Coronary artery (tissue), 2 donors: ENCODE data around the gene USP22.
"Not testable (repeated sequence)": the region's sequence is repeated elsewhere in the genome, so short reads cannot be mapped to it uniquely, and the experiment has no call there.

ENCODE experiments used
- DNase-seq: peaks from one replicate; pipeline ENCODE4 v3.0.0-alpha.2; 2017; ENCODE audit warnings: low spot score
- H3K27ac ChIP-seq, 2 donors: fragments of 200-600 bp; sonication (generic); one replicate each; pipeline ENCODE4 v1.5.1; 2016 to 2019
- H3K4me3 ChIP-seq: fragments of 200-600 bp; sonication (generic); 2 replicates; pipeline ENCODE4 v1.5.1; 2016; ENCODE audit warnings: mild to moderate bottlenecking, moderate library complexity
- TF ChIP-seq, protein P1 (sequence below): fragments of 200-600 bp; sonication (generic); IDR thresholded peaks from one replicate; pipeline ENCODE4 v1.5.1; 2019; ENCODE audit warnings: antibody characterized with exemption

USP22 gene

DNA sequence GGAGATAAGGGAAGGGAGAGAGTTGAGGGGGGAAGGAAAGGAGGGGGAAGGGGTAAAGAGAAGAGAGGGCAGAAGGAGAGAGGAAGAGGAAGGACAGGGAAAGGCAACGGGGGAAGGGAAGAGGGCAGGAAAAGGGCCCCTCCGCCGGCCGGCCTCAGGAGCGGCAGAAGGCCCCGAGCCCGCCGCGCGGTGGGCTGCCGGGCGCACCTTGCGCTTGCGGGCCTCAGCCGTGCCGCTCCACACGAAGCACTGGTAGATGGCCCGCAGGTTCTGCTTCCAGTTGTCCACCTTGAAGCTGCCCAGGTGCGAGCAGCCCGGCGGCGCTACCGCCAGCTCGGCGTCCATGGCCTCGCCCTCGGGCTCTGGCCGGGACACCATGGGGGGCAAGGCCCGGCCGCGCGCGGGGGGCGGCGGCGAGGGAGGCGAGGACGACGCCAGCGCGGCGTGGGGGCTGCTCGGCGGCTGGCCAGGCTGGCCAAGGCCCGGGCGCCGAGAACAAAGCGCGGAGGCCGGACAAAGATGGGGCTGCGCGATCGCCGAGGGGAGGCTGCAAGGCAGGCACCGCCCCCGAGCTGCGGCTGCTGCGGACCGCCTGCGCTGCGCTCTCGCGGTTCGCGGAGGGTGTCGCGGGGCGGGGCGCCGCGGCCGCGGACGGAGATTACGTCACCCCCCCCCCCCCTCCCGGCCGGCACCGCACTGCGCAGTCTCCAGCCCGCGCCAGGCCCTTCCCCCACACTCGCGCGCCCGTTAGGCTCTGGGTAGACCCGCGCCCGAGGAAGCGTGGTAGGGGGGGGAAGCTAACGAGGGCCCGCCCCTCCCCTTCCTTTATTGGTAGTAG is at the start of gene USP22:
Gene USP22, minus strand, starts transcription at position 554 of the 838 bp plus-strand sequence. Its CDS starts 176 bp downstream, at position 378.
- peak; percentile 99 for DNase-seq
- peak within 1 kb of the TSS; percentile 89 for H3K4me3 ChIP-seq
- TF ChIP-seq, protein P1, sequence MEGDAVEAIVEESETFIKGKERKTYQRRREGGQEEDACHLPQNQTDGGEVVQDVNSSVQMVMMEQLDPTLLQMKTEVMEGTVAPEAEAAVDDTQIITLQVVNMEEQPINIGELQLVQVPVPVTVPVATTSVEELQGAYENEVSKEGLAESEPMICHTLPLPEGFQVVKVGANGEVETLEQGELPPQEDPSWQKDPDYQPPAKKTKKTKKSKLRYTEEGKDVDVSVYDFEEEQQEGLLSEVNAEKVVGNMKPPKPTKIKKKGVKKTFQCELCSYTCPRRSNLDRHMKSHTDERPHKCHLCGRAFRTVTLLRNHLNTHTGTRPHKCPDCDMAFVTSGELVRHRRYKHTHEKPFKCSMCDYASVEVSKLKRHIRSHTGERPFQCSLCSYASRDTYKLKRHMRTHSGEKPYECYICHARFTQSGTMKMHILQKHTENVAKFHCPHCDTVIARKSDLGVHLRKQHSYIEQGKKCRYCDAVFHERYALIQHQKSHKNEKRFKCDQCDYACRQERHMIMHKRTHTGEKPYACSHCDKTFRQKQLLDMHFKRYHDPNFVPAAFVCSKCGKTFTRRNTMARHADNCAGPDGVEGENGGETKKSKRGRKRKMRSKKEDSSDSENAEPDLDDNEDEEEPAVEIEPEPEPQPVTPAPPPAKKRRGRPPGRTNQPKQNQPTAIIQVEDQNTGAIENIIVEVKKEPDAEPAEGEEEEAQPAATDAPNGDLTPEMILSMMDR: no peak
- H3K27ac ChIP-seq: peak within 1 kb of the TSS; percentile 95 to 100

- TF ChIP-seq, protein P1: no peak
- H3K4me3 ChIP-seq: no peak overlapping the region
- DNase-seq: no peak
- no peak overlapping the region for H3K27ac ChIP-seq
These were observed 48.2 kb upstream of the USP22 start for GRCh38 chr17:21090902-21091618.

DNA sequence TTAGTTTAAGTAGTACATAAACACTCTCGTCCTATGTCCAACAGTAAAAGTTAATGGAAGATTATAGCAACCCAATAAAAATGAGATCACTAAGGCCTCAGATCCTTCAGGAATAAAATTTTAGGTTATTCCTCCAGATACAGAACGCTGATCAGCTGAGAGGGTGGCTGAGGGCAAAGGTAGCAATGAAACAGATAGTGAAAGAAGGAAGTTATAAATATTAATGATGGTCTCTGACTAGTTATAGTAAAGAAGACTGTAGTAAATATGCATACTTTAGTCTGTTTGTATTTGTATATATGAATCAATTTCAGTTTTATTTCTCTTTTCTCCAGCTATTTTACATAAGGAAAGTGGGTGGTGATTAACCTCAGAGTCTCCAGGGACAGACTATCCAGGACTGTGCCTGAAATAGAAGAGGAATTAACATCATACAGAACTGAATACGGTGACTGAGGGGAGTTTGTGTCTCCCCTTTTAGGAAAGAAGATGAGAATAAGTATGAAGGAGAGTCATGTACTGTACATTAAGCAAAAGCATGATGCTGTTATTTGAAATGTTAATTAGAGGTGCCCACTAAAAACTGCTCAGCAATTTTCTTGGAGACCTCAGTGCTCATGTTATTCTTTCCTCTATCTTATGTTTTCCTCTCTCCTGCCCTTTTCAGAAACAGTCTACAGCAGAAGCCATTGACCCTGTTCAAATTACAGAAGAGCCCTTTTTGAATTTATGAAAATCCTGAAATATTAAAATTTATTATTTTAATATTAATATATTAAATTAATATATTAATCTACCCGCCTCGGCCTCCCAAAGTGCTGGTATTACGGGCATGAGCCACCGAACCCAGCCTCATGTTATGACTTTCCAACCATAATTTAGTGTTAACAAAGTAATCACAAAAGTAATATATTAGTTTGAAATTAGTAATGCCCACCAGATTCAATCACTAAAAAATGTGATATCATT is 47.4 kb upstream of the USP22 start:
- no peak overlapping the region for H3K4me3 ChIP-seq
- TF ChIP-seq, protein P1: no peak
- DNase-seq: no peak
- H3K27ac ChIP-seq: no peak overlapping the region

DNA sequence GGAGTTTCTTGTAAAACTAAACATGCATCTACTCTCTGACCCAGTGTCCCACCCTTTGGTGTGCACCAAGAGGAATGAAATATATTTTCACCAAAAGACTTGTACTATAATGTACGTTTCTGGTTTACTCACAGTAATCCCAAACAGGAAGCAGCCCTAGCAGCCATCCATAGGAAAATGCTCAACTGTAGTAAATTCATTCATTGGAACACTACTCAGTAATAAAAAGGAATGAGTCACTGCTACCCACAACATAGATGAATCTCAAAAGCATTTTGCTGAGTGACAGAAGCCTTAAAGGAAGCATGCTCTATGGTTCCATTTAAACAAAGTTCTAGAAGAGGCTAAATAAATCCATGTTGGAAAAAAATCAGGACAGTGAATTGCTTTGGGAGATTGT is 46.3 kb upstream of the USP22 start:
- Histone ChIP-seq H3K4me3 (no peak overlapping the region), H3K27ac (no peak overlapping the region)
- no peak for DNase-seq
- TF ChIP-seq, protein P1: no peak

GRCh38 chr17:21085707-21086106 is 42.9 kb upstream of the USP22 start:
- TF ChIP-seq, protein P1: no peak
- no peak for DNase-seq
- Histone ChIP-seq H3K27ac (no peak overlapping the region), H3K4me3 (no peak overlapping the region)

GRCh38 chr17:21085280-21085679 is 42.5 kb upstream of the USP22 start:
- H3K4me3 ChIP-seq, H3K27ac ChIP-seq, DNase-seq: not testable (repeated sequence)

- Histone ChIP-seq H3K4me3 (no peak overlapping the region), H3K27ac (no peak overlapping the region)
- TF ChIP-seq, protein P1: no peak
- no peak for DNase-seq
These were observed 39.2 kb upstream of the USP22 start for GRCh38 chr17:21082001-21082436.
